Measurements from ENCODE around the gene HPSE2.

DNA sequence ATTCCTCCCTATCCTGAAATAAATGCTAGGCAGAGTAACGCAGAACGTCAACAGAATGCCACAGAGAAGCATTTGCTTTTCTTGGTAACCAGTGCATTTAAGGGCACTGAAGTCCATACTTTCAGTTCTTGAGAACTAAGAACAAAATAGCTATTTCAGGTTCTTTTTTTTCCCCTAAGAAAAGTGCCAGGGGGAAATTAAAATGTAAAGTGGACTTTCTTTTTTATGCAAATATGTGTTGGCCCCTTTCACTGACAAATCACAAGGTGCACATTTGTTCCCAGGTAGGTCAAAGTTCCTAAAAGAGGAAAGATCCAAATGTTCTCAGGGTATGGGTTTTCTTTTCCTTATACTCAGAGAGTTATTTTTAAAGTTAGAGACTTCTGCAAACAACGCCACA, 151.5 kb downstream of the HPSE2 start:
- TF ChIP-seq, protein P1, sequence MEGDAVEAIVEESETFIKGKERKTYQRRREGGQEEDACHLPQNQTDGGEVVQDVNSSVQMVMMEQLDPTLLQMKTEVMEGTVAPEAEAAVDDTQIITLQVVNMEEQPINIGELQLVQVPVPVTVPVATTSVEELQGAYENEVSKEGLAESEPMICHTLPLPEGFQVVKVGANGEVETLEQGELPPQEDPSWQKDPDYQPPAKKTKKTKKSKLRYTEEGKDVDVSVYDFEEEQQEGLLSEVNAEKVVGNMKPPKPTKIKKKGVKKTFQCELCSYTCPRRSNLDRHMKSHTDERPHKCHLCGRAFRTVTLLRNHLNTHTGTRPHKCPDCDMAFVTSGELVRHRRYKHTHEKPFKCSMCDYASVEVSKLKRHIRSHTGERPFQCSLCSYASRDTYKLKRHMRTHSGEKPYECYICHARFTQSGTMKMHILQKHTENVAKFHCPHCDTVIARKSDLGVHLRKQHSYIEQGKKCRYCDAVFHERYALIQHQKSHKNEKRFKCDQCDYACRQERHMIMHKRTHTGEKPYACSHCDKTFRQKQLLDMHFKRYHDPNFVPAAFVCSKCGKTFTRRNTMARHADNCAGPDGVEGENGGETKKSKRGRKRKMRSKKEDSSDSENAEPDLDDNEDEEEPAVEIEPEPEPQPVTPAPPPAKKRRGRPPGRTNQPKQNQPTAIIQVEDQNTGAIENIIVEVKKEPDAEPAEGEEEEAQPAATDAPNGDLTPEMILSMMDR (IDR thresholded peaks at IDR 0.05), result no peak
- TF ChIP-seq EP300 (IDR thresholded peaks at IDR 0.05; ENCODE audit: borderline replicate concordance in 1 of 2, low read depth in 1 of 2, low read length in 1 of 2) (no peak), EZH2phosphoT487 (IDR thresholded peaks at IDR 0.05; ENCODE audit: borderline replicate concordance, low read depth) (no peak), SIN3A (IDR thresholded peaks at IDR 0.05; ENCODE audit: borderline replicate concordance, low read depth, low read length) (no peak), REST (IDR thresholded peaks at IDR 0.05; ENCODE audit: low read depth, low read length) (no peak), RFX5 (IDR thresholded peaks at IDR 0.05; ENCODE audit: low read length) (no peak), ZBTB33 (IDR thresholded peaks at IDR 0.05; ENCODE audit: borderline replicate concordance, low read depth) (no peak)

Data from SK-N-SH (cell line).